Peyer's patch (tissue), 4 donors: ENCODE results near the gene BUB1B. TPM values are rescaled to one million over a fixed set of nuclear protein-coding genes. Genes with fewer than 3 reads are reported as not detected.
"Not testable (repeated sequence)": the region's sequence is repeated elsewhere in the genome, so short reads cannot be mapped to it uniquely, and the experiment has no call there.

Source experiments
- DNase-seq, 3 donors: peaks; one replicate each; pipeline ENCODE4 v3.0.0-alpha.2; 2017 to 2019
- H3K27ac ChIP-seq, 4 donors: fragments of 200-600 bp; sonication (generic); one replicate each; pipeline ENCODE4 v1.5.1; 2016 to 2019
- H3K27me3 ChIP-seq, 2 donors: fragments of 200-600 bp; sonication (generic); one replicate each; pipeline ENCODE4 v1.5.1; 2019
- H3K36me3 ChIP-seq, 3 donors: fragments of 200-600 bp; sonication (generic); one replicate each; pipeline ENCODE4 v1.5.1; 2016 to 2019
- H3K4me1 ChIP-seq, 4 donors: fragments of 200-600 bp; sonication (generic); one replicate each; pipeline ENCODE4 v1.5.1; 2016 to 2019
- H3K4me3 ChIP-seq, 4 donors: fragments of 200-600 bp; sonication (generic); 1 replicate in 3 of 4; 2 replicates in 1 of 4; pipeline ENCODE4 v1.5.1; 2016 to 2019; ENCODE audit warnings: mild to moderate bottlenecking in 1 of 4
- H3K9me3 ChIP-seq, 4 donors: fragments of 200-600 bp; sonication (generic); one replicate each; pipeline ENCODE4 v1.5.1; 2016 to 2019; ENCODE audit warnings: mild to moderate bottlenecking in 1 of 4
- POLR2A ChIP-seq, 2 donors: fragments of 450-650 bp; IDR thresholded peaks; one replicate each; pipeline ENCODE4 v1.5.1; 2017; ENCODE audit warnings: antibody characterized with exemption in 2 of 2, mild to moderate bottlenecking in 2 of 2, moderate library complexity in 2 of 2
- total RNA-seq, 4 donors: library from RNA; depleted of rRNA; stranded (reverse); fragments of >200 nt; gene quantifications; one replicate each; pipeline ENCODE4 v1.1.0, GENCODE V29; 2016
- TF ChIP-seq, protein P1 (sequence below), 6 experiments: fragments of 450-650 bp in 4 of 6; fragments of 200-600 bp in 2 of 6; sonication (generic) in 1 of 6; IDR thresholded peaks; one replicate each; pipeline ENCODE4 v1.5.1; 2017 to 2019; ENCODE audit warnings: antibody characterized with exemption in 6 of 6, mild to moderate bottlenecking in 3 of 6, moderate library complexity in 1 of 6

Gene BUB1B
- total RNA-seq, 4 donors from 2014 or later, result 10.6 to 120 (median 13.3) TPM

DNA sequence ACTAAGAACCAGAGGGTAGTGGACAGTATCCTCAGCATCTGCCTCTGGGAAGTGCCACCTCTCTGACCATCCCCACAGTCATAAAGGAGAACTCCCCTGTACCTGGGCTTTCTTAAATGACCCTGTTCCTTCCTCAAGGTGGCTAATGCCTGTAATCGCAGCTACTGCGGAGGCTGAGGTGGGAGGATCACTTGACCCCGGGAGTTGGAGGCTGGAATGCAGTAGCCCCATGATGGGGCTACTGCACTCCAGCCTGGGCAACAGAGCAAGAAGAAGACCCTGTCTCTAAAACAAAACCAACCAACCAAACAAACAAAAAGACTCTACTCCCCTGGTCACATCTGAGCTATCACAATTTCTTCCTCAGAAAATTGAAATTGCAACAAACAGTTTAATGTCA lies 848 bp upstream of the BUB1B start:
- TF ChIP-seq, protein P1, sequence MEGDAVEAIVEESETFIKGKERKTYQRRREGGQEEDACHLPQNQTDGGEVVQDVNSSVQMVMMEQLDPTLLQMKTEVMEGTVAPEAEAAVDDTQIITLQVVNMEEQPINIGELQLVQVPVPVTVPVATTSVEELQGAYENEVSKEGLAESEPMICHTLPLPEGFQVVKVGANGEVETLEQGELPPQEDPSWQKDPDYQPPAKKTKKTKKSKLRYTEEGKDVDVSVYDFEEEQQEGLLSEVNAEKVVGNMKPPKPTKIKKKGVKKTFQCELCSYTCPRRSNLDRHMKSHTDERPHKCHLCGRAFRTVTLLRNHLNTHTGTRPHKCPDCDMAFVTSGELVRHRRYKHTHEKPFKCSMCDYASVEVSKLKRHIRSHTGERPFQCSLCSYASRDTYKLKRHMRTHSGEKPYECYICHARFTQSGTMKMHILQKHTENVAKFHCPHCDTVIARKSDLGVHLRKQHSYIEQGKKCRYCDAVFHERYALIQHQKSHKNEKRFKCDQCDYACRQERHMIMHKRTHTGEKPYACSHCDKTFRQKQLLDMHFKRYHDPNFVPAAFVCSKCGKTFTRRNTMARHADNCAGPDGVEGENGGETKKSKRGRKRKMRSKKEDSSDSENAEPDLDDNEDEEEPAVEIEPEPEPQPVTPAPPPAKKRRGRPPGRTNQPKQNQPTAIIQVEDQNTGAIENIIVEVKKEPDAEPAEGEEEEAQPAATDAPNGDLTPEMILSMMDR (IDR thresholded peaks at IDR 0.05), result no peak
- no peak for TF ChIP-seq POLR2A (IDR thresholded peaks at IDR 0.05)
- Histone ChIP-seq H3K27ac (no peak overlapping the region), H3K27me3 (no peaks in the 10 kb centered on the region), H3K4me1 (peaks cover 0 to 5% (median 2%) of the 10 kb centered on the region in 4 donors), H3K4me3 (no peak overlapping the region), H3K36me3 (no peaks in the 10 kb centered on the region), H3K9me3 (no peaks in the 10 kb centered on the region)
- DNase-seq, result no peak

DNA sequence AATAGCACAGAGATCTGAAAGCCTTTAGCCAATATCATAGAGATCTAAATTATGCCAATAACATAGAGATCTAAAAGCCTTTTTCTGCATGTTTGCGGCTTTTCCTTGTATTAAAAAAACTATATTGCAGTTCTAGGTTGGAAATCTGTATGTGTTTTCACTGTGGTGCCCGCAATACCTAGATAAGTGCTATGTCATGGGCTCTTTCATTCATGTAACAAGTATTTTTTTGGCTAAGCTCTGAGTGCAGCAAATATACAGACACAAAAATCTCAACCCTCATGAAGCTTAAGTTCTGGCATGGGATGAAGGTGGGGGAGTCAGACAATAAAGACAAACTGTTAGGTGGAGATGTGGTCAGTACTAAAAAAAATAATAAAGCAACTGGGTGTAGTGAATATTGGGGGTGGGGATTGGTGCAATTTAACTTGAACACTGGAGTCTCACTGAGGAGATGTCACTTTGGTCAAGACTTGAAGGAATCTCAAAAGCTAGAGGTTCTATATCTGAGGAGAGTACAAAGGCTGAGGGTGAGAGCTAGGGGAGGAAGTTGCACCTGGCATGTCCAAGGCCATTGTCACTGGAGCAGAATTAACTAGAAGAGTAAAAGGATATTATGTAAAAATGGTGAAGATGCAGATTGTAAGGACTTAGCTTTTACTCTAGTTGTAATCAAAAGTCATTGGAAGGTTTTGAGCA lies 973 bp downstream of the BUB1B start:
- no peak for TF ChIP-seq POLR2A (IDR thresholded peaks at IDR 0.05)
- TF ChIP-seq, protein P1 (IDR thresholded peaks at IDR 0.05), result no peak
- Histone ChIP-seq H3K9me3 (no peaks in the 10 kb centered on the region), H3K27me3 (no peaks in the 10 kb centered on the region), H3K27ac (peak overlapping the region in 1 of 4 donors; percentile 38), H3K4me3 (peak overlapping the region in 1 of 4 donors; percentile 80), H3K4me1 (peaks cover 0 to 5% (median 0%) of the 10 kb centered on the region in 4 donors), H3K36me3 (no peaks in the 10 kb centered on the region)
- no peak for DNase-seq

DNA sequence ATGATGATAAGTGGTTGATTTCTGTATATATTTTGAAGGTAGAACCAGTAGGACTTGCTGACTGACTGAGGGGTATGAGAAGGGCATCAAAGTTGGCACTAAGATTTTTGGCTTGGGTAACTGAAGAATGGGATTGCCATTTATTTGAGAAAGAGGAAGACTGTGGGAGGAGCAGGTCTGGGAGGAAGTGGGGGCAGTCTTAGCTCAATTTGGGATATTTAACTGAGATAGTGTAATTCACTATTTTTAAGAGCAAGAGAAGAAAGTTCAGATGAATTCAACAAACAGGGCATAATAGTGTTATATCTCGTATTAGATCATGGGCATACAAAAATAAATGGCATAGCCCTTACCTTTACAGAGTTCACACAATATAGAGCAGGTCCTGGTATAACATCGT lies 1.7 kb downstream of the BUB1B start:
- Histone ChIP-seq H3K4me3 (no peak overlapping the region), H3K4me1 (peaks cover 0 to 5% (median 0%) of the 10 kb centered on the region in 4 donors), H3K27ac (no peak overlapping the region), H3K27me3 (no peaks in the 10 kb centered on the region), H3K36me3 (no peaks in the 10 kb centered on the region), H3K9me3 (no peaks in the 10 kb centered on the region)
- no peak for TF ChIP-seq POLR2A (IDR thresholded peaks at IDR 0.05)
- TF ChIP-seq, protein P1 (IDR thresholded peaks at IDR 0.05), result no peak
- DNase-seq, result no peak

DNA sequence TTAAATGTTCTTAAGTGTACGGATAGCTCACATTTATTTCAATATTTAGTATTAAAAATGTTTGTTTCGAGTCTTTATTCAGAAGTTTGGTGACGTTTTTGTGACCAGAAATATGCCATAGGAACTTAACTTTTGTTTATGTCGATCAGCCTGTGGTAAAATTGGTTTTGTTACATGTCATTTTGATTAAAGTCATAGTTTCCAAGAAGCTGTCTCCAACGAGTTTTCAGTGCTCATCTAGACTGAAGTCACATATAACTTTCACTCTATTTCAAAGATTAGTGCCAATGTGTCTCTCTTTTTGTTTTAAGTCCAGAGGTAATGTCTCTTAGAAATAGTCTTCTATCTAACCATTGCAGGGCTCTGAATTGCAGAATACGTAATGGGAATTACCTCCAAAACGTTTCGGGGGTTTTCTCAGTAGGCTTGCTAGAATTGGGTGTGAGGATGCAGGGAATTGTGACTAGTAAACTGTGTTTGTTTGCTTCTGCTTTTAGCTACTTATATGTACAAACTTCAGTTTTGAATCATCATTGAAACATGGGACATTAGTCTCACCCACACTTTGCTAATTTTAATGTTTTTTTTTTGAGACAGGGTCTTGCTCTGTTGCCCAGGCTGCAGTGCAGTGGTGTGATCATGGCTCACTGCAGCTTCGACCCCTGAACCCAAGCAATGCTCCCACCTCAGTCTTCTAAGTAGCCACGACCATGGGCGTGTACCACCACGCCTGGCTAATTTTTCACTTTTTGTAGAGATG lies 3.0 kb downstream of the BUB1B start:
- peaks cover 0 to 5% (median 0%) of the 10 kb centered on the region in 4 donors for H3K4me1 ChIP-seq
- H3K9me3 ChIP-seq, result no peaks in the 10 kb centered on the region
- no peak for DNase-seq
- no peak for TF ChIP-seq POLR2A (IDR thresholded peaks at IDR 0.05)
- TF ChIP-seq, protein P1 (IDR thresholded peaks at IDR 0.05), result no peak
- H3K27me3 ChIP-seq, result no peaks in the 10 kb centered on the region
- no peak overlapping the region for H3K4me3 ChIP-seq
- no peaks in the 10 kb centered on the region for H3K36me3 ChIP-seq
- no peak overlapping the region for H3K27ac ChIP-seq

DNA sequence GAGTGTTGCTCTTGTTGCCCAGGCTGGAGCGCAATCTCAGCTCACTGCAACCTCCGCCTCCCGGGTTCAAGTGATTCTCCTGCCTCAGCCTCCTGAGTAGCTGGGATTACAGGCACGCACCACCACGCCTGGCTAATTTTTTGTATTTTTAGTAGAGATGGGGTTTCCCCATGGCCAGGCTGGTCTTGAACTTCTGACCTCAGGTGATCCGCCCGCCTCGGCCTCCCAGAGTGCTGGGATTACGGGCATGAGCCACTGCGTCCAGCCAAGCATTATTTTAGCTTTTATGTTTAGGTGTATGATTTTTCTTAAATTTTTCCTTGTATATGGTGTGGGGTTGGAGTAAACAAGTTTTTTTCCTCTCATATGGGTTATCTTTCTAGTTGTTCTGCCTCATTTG lies 6.5 kb downstream of the BUB1B start:
- DNase-seq, H3K27ac ChIP-seq, H3K27me3 ChIP-seq, H3K4me3 ChIP-seq, H3K9me3 ChIP-seq, H3K36me3 ChIP-seq, H3K4me1 ChIP-seq: not testable (repeated sequence)

DNA sequence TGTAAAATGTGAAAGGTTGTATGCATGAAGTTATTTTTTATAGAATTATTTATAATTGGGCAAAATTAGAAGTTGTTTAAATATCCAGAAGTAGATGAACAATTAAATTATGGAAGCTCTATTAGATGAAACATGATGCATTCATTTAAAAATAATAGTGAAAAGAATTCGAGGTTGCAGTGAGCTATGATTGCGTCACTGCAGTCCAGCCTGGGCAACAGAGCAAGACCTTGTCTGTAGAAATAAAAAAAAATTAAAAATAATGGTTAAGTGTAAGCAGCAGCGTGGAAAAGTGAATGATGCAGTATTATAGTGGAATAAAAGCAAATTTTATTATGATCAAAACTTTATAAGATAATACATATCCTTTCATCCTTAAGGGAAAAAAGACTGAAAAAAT lies 14.3 kb downstream of the BUB1B start:
- TF ChIP-seq, protein P1 (IDR thresholded peaks at IDR 0.05), result no peak
- TF ChIP-seq POLR2A (IDR thresholded peaks at IDR 0.05), result no peak
- H3K4me3 ChIP-seq, result no peak overlapping the region
- DNase-seq, result no peak
- no peaks in the 10 kb centered on the region for H3K27me3 ChIP-seq
- no peaks in the 10 kb centered on the region for H3K4me1 ChIP-seq
- H3K36me3 ChIP-seq, result no peaks in the 10 kb centered on the region
- H3K9me3 ChIP-seq, result no peaks in the 10 kb centered on the region
- no peak overlapping the region for H3K27ac ChIP-seq
